HCT116 (cell line): ENCODE measurements around the gene SNX4. TPM values are rescaled to one million over a fixed set of nuclear protein-coding genes. Genes with fewer than 3 reads are reported as not detected.
A peak's percentile ranks its signal among the peaks of the same experiment; 100 is the strongest.

Experiments
- ATAC-seq: fragments of 200-7000 bp; cut with Tn5 transposase; 2 replicates; pipeline ENCODE4 v1.9.1; 2020; ENCODE audit warnings: mild to moderate bottlenecking, moderate library complexity
- BruUV-seq: library from RNA; stranded (reverse); fragments of 400-500 nt; replicated peaks from 2 replicates; lab custom pipeline; 2021; lab: Mats Ljungman, UMichigan
- CTCF ChIA-PET: fragments of 300-600 bp; sonication (Branson Sonifier 250); formaldehyde crosslinking; loops from one replicate; lab custom pipeline; 2021; ENCODE audit warnings: antibody characterized with exemption; lab: Charles Lee
- POLR2A ChIA-PET: fragments of 300-600, 350-600 bp; sonication (Branson Sonifier 250); formaldehyde crosslinking; loops from one replicate; lab custom pipeline; 2021; ENCODE audit warnings: antibody characterized with exemption; lab: Charles Lee
- RAD21 ChIA-PET, 2 experiments: fragments of 300-600 bp; sonication (Branson Sonifier 250); formaldehyde crosslinking; loops; one replicate each; lab custom pipeline; 2023; ENCODE audit warnings: low total read pairs in 2 of 2; ENCODE audit not compliant: uncharacterized antibody in 2 of 2, unreplicated experiment in 2 of 2, low non-redundant PET in 1 of 2; lab: Charles Lee
- DNase-seq: peaks from one replicate; pipeline ENCODE4 v3.0.0-alpha.2; 2010; ENCODE audit warnings: low read depth, low spot score
- H2AFZ ChIP-seq: fragments of 200-600 bp; shearing (Covaris generic), sonication (generic); 2 replicates; pipeline ENCODE4 v1.6.1; 2017; ENCODE audit warnings: low read depth, mixed run types, mixed read lengths, antibody characterized with exemption, low read length; ENCODE audit not compliant: poor library complexity, severe bottlenecking
- H3K27ac ChIP-seq: 2 replicates; pipeline ENCODE4 v1.5.1; 2012; ENCODE audit warnings: low read depth, low read length
- H3K27me3 ChIP-seq: fragments of 200-600 bp; sonication (generic); 2 replicates; pipeline ENCODE4 v1.6.1; 2016; ENCODE audit warnings: mixed run types, low read length, mixed read lengths; ENCODE audit not compliant: insufficient read depth
- H3K36me3 ChIP-seq, 2 experiments: fragments of 200-500 bp in 1 of 2; fragments of 200-600 bp in 1 of 2; sonication (Bioruptor generic) in 1 of 2; sonication (generic) in 1 of 2; 2 replicates each; pipeline versions ENCODE4 v1.5.1 to v1.6.1; 2014 to 2016; ENCODE audit warnings: low read length in 2 of 2, inconsistent platforms in 1 of 2, mixed read lengths in 1 of 2, mixed run types in 1 of 2; ENCODE audit not compliant: insufficient read depth in 2 of 2, control insufficient read depth in 1 of 2
- H3K4me1 ChIP-seq, 2 experiments: fragments of 200-600 bp in 1 of 2; sonication (generic) in 1 of 2; 2 replicates each; pipeline versions ENCODE4 v1.5.1 to v1.6.1; 2012 to 2017; ENCODE audit warnings: low read length in 2 of 2, inconsistent platforms in 1 of 2, mild to moderate bottlenecking in 1 of 2, mixed read lengths in 1 of 2, mixed run types in 1 of 2, moderate library complexity in 1 of 2; ENCODE audit not compliant: insufficient read depth in 2 of 2, control insufficient read depth in 1 of 2
- H3K4me2 ChIP-seq: fragments of 200-600 bp; sonication (generic); 2 replicates; pipeline ENCODE4 v1.6.1; 2017; ENCODE audit warnings: mixed run types, low read length, mixed read lengths
- H3K4me3 ChIP-seq, 2 experiments: fragments of 200-600 bp in 1 of 2; sonication (generic) in 1 of 2; replicated peaks in 1 of 2; 2 replicates each; pipeline ENCODE4 v1.5.1; 2011 to 2016; ENCODE audit warnings: low read length in 2 of 2, control low read depth in 1 of 2, low read depth in 1 of 2, mild to moderate bottlenecking in 1 of 2, mixed read lengths in 1 of 2, mixed run types in 1 of 2
- H3K79me2 ChIP-seq: fragments of 200-600 bp; sonication (generic); 2 replicates; pipeline ENCODE4 v1.6.1; 2017; ENCODE audit warnings: mild to moderate bottlenecking, mixed run types, low read length, moderate library complexity, mixed read lengths; ENCODE audit not compliant: insufficient read depth
- H3K9ac ChIP-seq: fragments of 200-600 bp; sonication (generic); 2 replicates; pipeline ENCODE4 v1.6.1; 2016; ENCODE audit warnings: low read length, mixed read lengths
- H3K9me2 ChIP-seq: fragments of 200-600 bp; sonication (generic), shearing (Covaris generic); 2 replicates; pipeline ENCODE4 v1.6.1; 2017; ENCODE audit warnings: mixed run types, mild to moderate bottlenecking, moderate library complexity; ENCODE audit not compliant: insufficient read depth
- H3K9me3 ChIP-seq, 2 experiments: fragments of 200-500 bp in 1 of 2; fragments of 200-600 bp in 1 of 2; sonication (Bioruptor generic) in 1 of 2; sonication (generic) in 1 of 2; 2 replicates each; pipeline ENCODE4 v1.6.1; 2014 to 2017; ENCODE audit warnings: low read length in 2 of 2, mixed read lengths in 2 of 2, inconsistent platforms in 1 of 2, low read depth in 1 of 2, mild to moderate bottlenecking in 1 of 2, mixed run types in 1 of 2, moderate library complexity in 1 of 2; ENCODE audit not compliant: control insufficient read depth in 1 of 2, insufficient read depth in 1 of 2
- H4K20me1 ChIP-seq: fragments of 200-600 bp; sonication (generic), shearing (Covaris generic); 2 replicates; pipeline ENCODE4 v1.6.1; 2017; ENCODE audit warnings: mixed run types, mild to moderate bottlenecking, moderate library complexity; ENCODE audit not compliant: insufficient read depth
- CBX3 ChIP-seq: IDR thresholded peaks from 2 replicates; pipeline ENCODE4 v1.6.1; 2012; ENCODE audit warnings: low read depth
- CEBPB ChIP-seq: IDR thresholded peaks from 2 replicates; pipeline ENCODE4 v1.6.1; 2012; ENCODE audit warnings: low read depth
- CTCF ChIP-seq, 3 experiments: fragments of 200-600 bp in 1 of 3; sonication (generic) in 1 of 3; IDR thresholded peaks in 2 of 3; conservative IDR thresholded peaks in 1 of 3; 2 replicates each; pipeline ENCODE4 v1.5.1; 2012 to 2017; ENCODE audit warnings: low read depth in 2 of 3, low read length in 2 of 3, antibody characterized with exemption in 1 of 3, borderline replicate concordance in 1 of 3, control low read depth in 1 of 3, mild to moderate bottlenecking in 1 of 3, mixed read lengths in 1 of 3, mixed run types in 1 of 3, moderate library complexity in 1 of 3; ENCODE audit not compliant: insufficient read depth in 1 of 3
- EGR1 ChIP-seq: IDR thresholded peaks from 2 replicates; pipeline ENCODE4 v1.6.1; 2012; ENCODE audit warnings: low read depth
- EZH2 ChIP-seq: fragments of 200-600 bp; sonication (generic); IDR thresholded peaks from 2 replicates; pipeline ENCODE4 v1.6.1; 2017; ENCODE audit warnings: antibody characterized with exemption, mixed run types
- EZH2phosphoT487 ChIP-seq: fragments of 200-600 bp; IDR thresholded peaks from 2 replicates; pipeline ENCODE4 v1.6.1; 2018; ENCODE audit warnings: antibody characterized with exemption, borderline replicate concordance
- FOSL1 ChIP-seq: IDR thresholded peaks from 2 replicates; pipeline ENCODE4 v1.6.1; 2012; ENCODE audit warnings: low read depth
- JUND ChIP-seq: IDR thresholded peaks from 2 replicates; pipeline ENCODE4 v1.6.1; 2012
- POLR2A ChIP-seq: IDR thresholded peaks from 2 replicates; pipeline ENCODE4 v1.7.0; 2011; ENCODE audit warnings: borderline replicate concordance; ENCODE audit not compliant: insufficient read depth, insufficient read length; ENCODE audit errors: extremely low read depth
- POLR2AphosphoS5 ChIP-seq: IDR thresholded peaks from 2 replicates; pipeline ENCODE4 v1.6.1; 2011; ENCODE audit warnings: mild to moderate bottlenecking, low read depth, low read length, moderate library complexity
- SIN3A ChIP-seq: IDR thresholded peaks from 2 replicates; pipeline ENCODE4 v1.6.1; 2012; ENCODE audit warnings: low read depth
- SP1 ChIP-seq: IDR thresholded peaks from 2 replicates; pipeline ENCODE4 v1.6.1; 2012; ENCODE audit warnings: low read depth
- TCF7L2 ChIP-seq: IDR thresholded peaks from 2 replicates; pipeline ENCODE4 v1.7.0; 2011; ENCODE audit warnings: borderline replicate concordance, inconsistent platforms; ENCODE audit not compliant: insufficient read depth, insufficient read length; ENCODE audit errors: extremely low read depth
- ZFX ChIP-seq: fragments of 450-650 bp; IDR thresholded peaks from 2 replicates; pipeline ENCODE4 v1.6.1; 2017
- ZNF274 ChIP-seq: fragments of 200-500 bp; sonication (Bioruptor generic); IDR thresholded peaks from 2 replicates; pipeline ENCODE4 v1.6.1; 2014; ENCODE audit warnings: mild to moderate bottlenecking, low read depth, low read length, inconsistent platforms
- intact Hi-C: fragments of 100-400 bp; cut with micrococcal nuclease; formaldehyde crosslinking; loops from 2 replicates; pipeline ENCODE4 v1.10.0; 2022
- total RNA-seq: library from RNA; stranded (reverse); gene quantifications from one replicate; pipeline ENCODE4 v1.2.1, GENCODE V29; 2021; ENCODE audit not compliant: unreplicated experiment
- TF ChIP-seq, protein P1 (sequence below): IDR thresholded peaks from 2 replicates; pipeline ENCODE4 v1.6.1; 2012; ENCODE audit warnings: low read depth
- TF ChIP-seq, protein P2 (sequence below): IDR thresholded peaks from 2 replicates; pipeline ENCODE4 v1.6.1; 2012

SNX4 gene
- total RNA-seq, 1 experiment from 2014 or later = 21.1 TPM

GRCh38 chr3:125440559-125440955, 79.4 kb downstream of the SNX4 start:
- ChIA-PET POLR2A (no interaction called here), CTCF (interaction anchor here (0.7 kb wide), 1 partner anchor 145 kb away, joined by 3 read pairs; no protein-coding TSS in a partner anchor)
- TF ChIP-seq JUND = no peak
- TF ChIP-seq CBX3 = no peak
- no peak for TF ChIP-seq CEBPB
- TF ChIP-seq POLR2A = no peak
- TF ChIP-seq, protein P1, sequence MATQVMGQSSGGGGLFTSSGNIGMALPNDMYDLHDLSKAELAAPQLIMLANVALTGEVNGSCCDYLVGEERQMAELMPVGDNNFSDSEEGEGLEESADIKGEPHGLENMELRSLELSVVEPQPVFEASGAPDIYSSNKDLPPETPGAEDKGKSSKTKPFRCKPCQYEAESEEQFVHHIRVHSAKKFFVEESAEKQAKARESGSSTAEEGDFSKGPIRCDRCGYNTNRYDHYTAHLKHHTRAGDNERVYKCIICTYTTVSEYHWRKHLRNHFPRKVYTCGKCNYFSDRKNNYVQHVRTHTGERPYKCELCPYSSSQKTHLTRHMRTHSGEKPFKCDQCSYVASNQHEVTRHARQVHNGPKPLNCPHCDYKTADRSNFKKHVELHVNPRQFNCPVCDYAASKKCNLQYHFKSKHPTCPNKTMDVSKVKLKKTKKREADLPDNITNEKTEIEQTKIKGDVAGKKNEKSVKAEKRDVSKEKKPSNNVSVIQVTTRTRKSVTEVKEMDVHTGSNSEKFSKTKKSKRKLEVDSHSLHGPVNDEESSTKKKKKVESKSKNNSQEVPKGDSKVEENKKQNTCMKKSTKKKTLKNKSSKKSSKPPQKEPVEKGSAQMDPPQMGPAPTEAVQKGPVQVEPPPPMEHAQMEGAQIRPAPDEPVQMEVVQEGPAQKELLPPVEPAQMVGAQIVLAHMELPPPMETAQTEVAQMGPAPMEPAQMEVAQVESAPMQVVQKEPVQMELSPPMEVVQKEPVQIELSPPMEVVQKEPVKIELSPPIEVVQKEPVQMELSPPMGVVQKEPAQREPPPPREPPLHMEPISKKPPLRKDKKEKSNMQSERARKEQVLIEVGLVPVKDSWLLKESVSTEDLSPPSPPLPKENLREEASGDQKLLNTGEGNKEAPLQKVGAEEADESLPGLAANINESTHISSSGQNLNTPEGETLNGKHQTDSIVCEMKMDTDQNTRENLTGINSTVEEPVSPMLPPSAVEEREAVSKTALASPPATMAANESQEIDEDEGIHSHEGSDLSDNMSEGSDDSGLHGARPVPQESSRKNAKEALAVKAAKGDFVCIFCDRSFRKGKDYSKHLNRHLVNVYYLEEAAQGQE = no peak
- TF ChIP-seq EGR1 = no peak
- no peak for TF ChIP-seq FOSL1
- no peak for TF ChIP-seq ZFX
- TF ChIP-seq POLR2AphosphoS5 = no peak
- TF ChIP-seq, protein P2, sequence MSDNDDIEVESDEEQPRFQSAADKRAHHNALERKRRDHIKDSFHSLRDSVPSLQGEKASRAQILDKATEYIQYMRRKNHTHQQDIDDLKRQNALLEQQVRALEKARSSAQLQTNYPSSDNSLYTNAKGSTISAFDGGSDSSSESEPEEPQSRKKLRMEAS = no peak
- TF ChIP-seq EZH2phosphoT487 = no peak
- no peak for TF ChIP-seq ZNF274
- TF ChIP-seq SP1 = no peak
- TF ChIP-seq TCF7L2 = no peak
- TF ChIP-seq EZH2 = no peak
- TF ChIP-seq CTCF (IDR thresholded peaks at IDR 0.05 in 2 of 3, conservative IDR thresholded peaks at IDR 0.05 in 1 of 3; ENCODE audit: borderline replicate concordance in 1 of 3, insufficient read depth in 1 of 3, low read depth in 2 of 3, low read length in 2 of 3) = no peak
- TF ChIP-seq SIN3A = no peak
- TF ChIP-seq, all 23 proteins: peak for 0
- Histone ChIP-seq H3K4me3 (no peak overlapping the region), H3K27me3 (no peaks in the 10 kb centered on the region), H3K4me2 (no peak overlapping the region), H3K9me2 (no peaks in the 10 kb centered on the region), H3K27ac (no peak overlapping the region), H3K36me3 (no peaks in the 10 kb centered on the region), H3K9me3 (no peaks in the 10 kb centered on the region), H3K79me2 (no peaks in the 10 kb centered on the region), H3K9ac (no peak overlapping the region), H2AFZ (no peak overlapping the region), H3K4me1 (no peaks in the 10 kb centered on the region), H4K20me1 (no peaks in the 10 kb centered on the region)
- BruUV-seq = no TSS peak
- ATAC-seq (peak; percentile 32; the same call in 1 of the 2 replicates), DNase-seq (no peak)
- RAD21 ChIA-PET = interaction anchor here in 1 of 2 experiments (0.5 kb wide), 1 partner anchor 224 kb away, joined by 4 read pairs; no protein-coding TSS in a partner anchor
- intact Hi-C loops = no loop called here
